H1 (cell line): ENCODE measurements around the gene IDH2. TPM values are rescaled to one million over a fixed set of nuclear protein-coding genes. Genes with fewer than 3 reads are reported as not detected.

Experiments
- USF2 ChIP-seq: IDR thresholded peaks from 2 replicates; pipeline ENCODE4 v1.6.1; 2011; ENCODE audit warnings: low read length, improper control_type of control experiment
- polyA plus RNA-seq, 7 experiments: library from polyadenylated mRNA; depleted of rRNA in 3 of 7; stranded (reverse) in 5 of 7; unstranded in 2 of 7; fragments of >200 nt in 5 of 7; fragments of 200-250 nt in 2 of 7; gene quantifications; 1 replicate in 5 of 7; 2 replicates in 1 of 7; 4 replicates in 1 of 7; pipeline versions ENCODE4 v1.2.1 to v1.2.3, GENCODE V29; 2011 to 2013; ENCODE audit warnings: missing spikeins in 2 of 7, mixed read lengths in 2 of 7
- total RNA-seq: library from RNA; stranded (reverse); fragmentation: NEBNext Ultra II Directional; extraction: Animal tissue kit (Norgen Biotek cat#: 25700); gene quantifications from 2 replicates; pipeline ENCODE4 v1.2.1, GENCODE V29; 2021

The IDH2 gene
- total and polyA plus RNA-seq, 2 of the 8 experiments (the other 6 are each of a cell fraction or from before 2014, with no cell fraction given) = 64.2 to 84.6 TPM

GRCh38 chr15:90055182-90055581 is 47.1 kb downstream of the IDH2 start (continued):
- no peak for TF ChIP-seq USF2
